B cell (primary cell): ENCODE measurements around the gene SMIM14. TPM values are rescaled to one million over a fixed set of nuclear protein-coding genes. Genes with fewer than 3 reads are reported as not detected.
A peak's percentile ranks its signal among the peaks of the same experiment; 100 is the strongest.

Experiments
- ATAC-seq: fragments of 200-7000 bp; cut with Tn5 transposase; one replicate; pipeline ENCODE4 v1.10.0; 2021; ENCODE audit warnings: low read depth, mild to moderate bottlenecking, moderate number of reproducible peaks, moderate library complexity
- CTCF ChIA-PET: fragments of 350-600 bp; sonication (Branson Sonifier 250); formaldehyde crosslinking; loops from one replicate; lab custom pipeline; 2021; ENCODE audit warnings: antibody characterized with exemption, inconsistent platforms; lab: Charles Lee
- POLR2A ChIA-PET: fragments of 350-600 bp; sonication (Branson Sonifier 250); formaldehyde crosslinking; loops from one replicate; lab custom pipeline; 2021; ENCODE audit warnings: antibody characterized with exemption; lab: Charles Lee
- DNase-seq: peaks from one replicate; pipeline ENCODE4 v3.0.0; 2013
- H2AFZ ChIP-seq: 2 replicates; pipeline ENCODE4 v1.6.1; 2012; ENCODE audit warnings: mild to moderate bottlenecking, low read depth, low read length; ENCODE audit not compliant: insufficient read depth, poor library complexity, severe bottlenecking
- H3K27ac ChIP-seq, 2 donors: 1 replicate in 1 of 2; 2 replicates in 1 of 2; pipeline ENCODE4 v1.5.1; 2012 to 2013; ENCODE audit warnings: low read length in 2 of 2, mild to moderate bottlenecking in 2 of 2, moderate library complexity in 1 of 2
- H3K27me3 ChIP-seq, 4 experiments: fragments of 200-600 bp in 1 of 4; sonication (generic) in 1 of 4; replicated peaks in 1 of 4; 1 replicate in 2 of 4; 2 replicates in 2 of 4; pipeline versions ENCODE4 v1.6.1 to v1.7.0; 2013 to 2016; ENCODE audit warnings: low read length in 3 of 4, mild to moderate bottlenecking in 2 of 4, mixed read lengths in 1 of 4, moderate library complexity in 1 of 4; ENCODE audit not compliant: insufficient read depth in 4 of 4, control insufficient read depth in 3 of 4; ENCODE audit errors: control extremely low read depth in 1 of 4
- H3K36me3 ChIP-seq, 2 experiments: replicated peaks in 1 of 2; 1 replicate in 1 of 2; 2 replicates in 1 of 2; pipeline versions ENCODE4 v1.6.1 to v1.7.1; 2013; ENCODE audit warnings: low read length in 1 of 2; ENCODE audit not compliant: insufficient read depth in 2 of 2, control insufficient read depth in 1 of 2; ENCODE audit errors: control extremely low read depth in 1 of 2, extremely low read depth in 1 of 2
- H3K4me1 ChIP-seq, 2 donors: fragments of 200-600 bp in 1 of 2; sonication (generic) in 1 of 2; 1 replicate in 1 of 2; 2 replicates in 1 of 2; pipeline versions ENCODE4 v1.5.1 to v1.6.1; 2013 to 2017; ENCODE audit warnings: low read length in 2 of 2; ENCODE audit not compliant: control insufficient read depth in 2 of 2, insufficient read depth in 2 of 2
- H3K4me2 ChIP-seq: replicated peaks from 2 replicates; pipeline ENCODE3; 2012; ENCODE audit warnings: mild to moderate bottlenecking, low read depth, low read length; ENCODE audit not compliant: poor library complexity, severe bottlenecking
- H3K4me3 ChIP-seq, 5 experiments: fragments of 200-600 bp in 1 of 5; sonication (generic) in 1 of 5; 1 replicate in 3 of 5; 2 replicates in 2 of 5; pipeline versions ENCODE4 v1.5.1 to v1.7.0; 2011 to 2016; ENCODE audit warnings: low read length in 4 of 5, mild to moderate bottlenecking in 4 of 5, low read depth in 2 of 5, control low read depth in 1 of 5, moderate library complexity in 1 of 5; ENCODE audit not compliant: insufficient read depth in 1 of 5; ENCODE audit errors: control extremely low read depth in 1 of 5, extremely low read depth in 1 of 5
- H3K79me2 ChIP-seq: fragments of 200-600 bp; sonication (generic); one replicate; pipeline ENCODE4 v1.6.0; 2016; ENCODE audit warnings: low read length; ENCODE audit not compliant: control insufficient read depth, insufficient read depth
- H3K9ac ChIP-seq: fragments of 200-600 bp; sonication (generic); 2 replicates; pipeline ENCODE4 v1.6.1; 2017; ENCODE audit warnings: mild to moderate bottlenecking, low read length, moderate library complexity
- H3K9me3 ChIP-seq, 3 donors: one replicate each; pipeline versions ENCODE4 v1.6.1 to v1.7.1; 2013; ENCODE audit warnings: low read length in 2 of 3; ENCODE audit not compliant: control insufficient read depth in 2 of 3, insufficient read depth in 1 of 3; ENCODE audit errors: control extremely low read depth in 1 of 3
- H4K20me1 ChIP-seq: 2 replicates; pipeline ENCODE4 v1.6.0; 2012; ENCODE audit warnings: mild to moderate bottlenecking, low read length; ENCODE audit not compliant: insufficient read depth, control insufficient read depth, poor library complexity, severe bottlenecking
- H3K27ac Mint-ChIP-seq: one replicate; pipeline ENCODE4 v1.8.0; 2021; ENCODE audit warnings: mixed read lengths
- H3K27me3 Mint-ChIP-seq: one replicate; pipeline ENCODE4 v1.8.0; 2021; ENCODE audit warnings: mixed read lengths
- H3K4me1 Mint-ChIP-seq: one replicate; pipeline ENCODE4 v1.8.0; 2021; ENCODE audit warnings: mixed read lengths
- H3K4me3 Mint-ChIP-seq: one replicate; pipeline ENCODE4 v1.8.0; 2021; ENCODE audit warnings: mixed read lengths
- H3K9me3 Mint-ChIP-seq: one replicate; pipeline ENCODE4 v1.8.0; 2022; ENCODE audit warnings: mixed read lengths; ENCODE audit not compliant: insufficient read depth
- EZH2 ChIP-seq: IDR thresholded peaks from 2 replicates; pipeline ENCODE4 v1.6.1; 2012; ENCODE audit warnings: borderline replicate concordance, low read depth, mild to moderate bottlenecking, moderate library complexity, low read length; ENCODE audit not compliant: insufficient read depth, poor library complexity, severe bottlenecking
- WGBS: methylation state at CpG from one replicate; pipeline ENCODE4 v1.1.5; 2013; ENCODE audit warnings: missing lambda C conversion rate; ENCODE audit not compliant: insufficient coverage; 5-methylcytosine and 5-hydroxymethylcytosine counted together
- intact Hi-C: fragments of 100-400 bp; cut with micrococcal nuclease; formaldehyde crosslinking; loops from one replicate; pipeline ENCODE4 v1.10.0; 2022
- polyA plus RNA-seq: library from polyadenylated mRNA; depleted of rRNA; stranded (reverse); fragments of >200 nt; gene quantifications from 2 replicates; pipeline ENCODE4 v1.2.3, GENCODE V29; 2012
- total RNA-seq, 2 donors: library from RNA; stranded (reverse); fragments of 120-200 nt in 1 of 2; gene quantifications; 1 replicate in 1 of 2; 2 replicates in 1 of 2; pipeline versions ENCODE4 v1.2.3 to v1.2.4, GENCODE V29; 2013 to 2022
- TF ChIP-seq, protein P1 (sequence below): fragments of 200-600 bp; IDR thresholded peaks from one replicate; pipeline ENCODE4 v1.8.0; 2022; ENCODE audit warnings: antibody characterized with exemption, mild to moderate bottlenecking

The SMIM14 gene
- total and polyA plus RNA-seq, 2 donors (not counting 1 experiment from before 2014, with no cell fraction given), result 38.9 to 56.0 TPM

DNA sequence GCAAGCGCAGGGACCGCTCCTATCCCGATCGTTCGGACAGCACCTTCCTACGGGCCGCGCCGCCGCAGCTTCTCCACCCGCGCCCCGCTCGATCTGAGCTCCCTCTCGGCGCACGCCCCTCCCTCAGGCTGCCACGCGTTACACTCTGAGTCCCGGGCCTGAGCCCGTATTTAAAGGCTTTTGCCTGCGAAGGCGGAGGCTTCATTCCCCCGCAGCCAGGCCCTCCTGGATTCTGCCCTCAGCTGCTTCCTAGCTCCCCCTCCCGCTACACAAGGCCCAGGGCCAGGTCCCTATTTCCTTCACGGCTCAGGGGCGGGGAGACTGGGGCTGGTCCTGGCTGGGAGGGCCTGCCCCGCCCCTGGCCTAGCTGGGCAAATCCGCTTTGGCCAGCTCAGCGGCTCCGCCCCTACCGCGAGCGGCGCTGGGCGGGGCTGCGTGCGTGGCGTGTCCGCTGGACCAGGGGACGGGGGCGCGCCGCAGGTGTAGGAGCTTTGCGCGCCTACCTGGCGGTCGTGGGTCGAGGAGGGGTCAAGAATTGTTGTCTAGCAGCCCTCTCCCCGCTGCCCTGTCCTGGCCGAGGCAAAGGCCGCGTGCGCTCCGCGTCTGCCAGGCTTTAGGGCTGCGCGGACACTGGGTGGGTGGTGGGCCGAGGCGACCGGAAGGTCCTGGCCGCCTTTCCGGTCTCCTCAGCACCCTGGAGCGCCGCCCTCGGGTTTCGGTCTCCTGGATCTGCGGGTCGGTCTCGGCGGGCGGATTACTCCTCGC lies 111.2 kb downstream of the SMIM14 start, which contains the start of gene UGDH:
TSS of gene UGDH (minus strand) at position 144 of the 765 bp plus-strand sequence. CDS start 5,927 bp downstream, outside the sequence.
- Mint-ChIP-seq H3K9me3 (peaks cover 3% of the 10 kb centered on the region), H3K27me3 (no peaks in the 10 kb centered on the region), H3K4me3 (peak within 1 kb of the TSS; percentile 98), H3K4me1 (peaks cover 21% of the 10 kb centered on the region), H3K27ac (peak within 1 kb of the TSS; percentile 96)
- H3K27ac ChIP-seq, result peak within 1 kb of the TSS; percentile 51 to 86
- POLR2A ChIA-PET, result interaction anchor here (0.5 to 2.2 kb wide), 4 partner anchors 44 to 114 kb away, joined by 3 to 26 read pairs (median 11); partner anchors contain the start of gene SMIM14
- under 1% methylated on average over 73 of the region's 73 CpGs for WGBS
- CTCF ChIA-PET, result interaction anchor here (0.8 to 2.1 kb wide), 9 partner anchors 15 to 447 kb away, joined by 3 to 22 read pairs (median 5); partner anchors contain the start of genes SMIM14 and UBE2K
- ATAC-seq (peak; percentile 99), DNase-seq (peak; percentile 93)
- peak within 1 kb of the TSS; percentile 46 to 98 (median 72) for H3K4me3 ChIP-seq
- H3K4me1 ChIP-seq, result peaks cover 14 to 15% of the 10 kb centered on the region in 2 donors
- H3K36me3 ChIP-seq, result no peaks in the 10 kb centered on the region
- intact Hi-C loops, result loop anchor here (1.0 to 2.0 kb wide), 5 partner anchors 41 to 449 kb away; partner anchors contain the start of gene UBE2K
- no peaks in the 10 kb centered on the region for H4K20me1 ChIP-seq
- no peaks in the 10 kb centered on the region for H3K27me3 ChIP-seq
- peaks cover 41% of the 10 kb centered on the region for H3K79me2 ChIP-seq
- TF ChIP-seq, protein P1, sequence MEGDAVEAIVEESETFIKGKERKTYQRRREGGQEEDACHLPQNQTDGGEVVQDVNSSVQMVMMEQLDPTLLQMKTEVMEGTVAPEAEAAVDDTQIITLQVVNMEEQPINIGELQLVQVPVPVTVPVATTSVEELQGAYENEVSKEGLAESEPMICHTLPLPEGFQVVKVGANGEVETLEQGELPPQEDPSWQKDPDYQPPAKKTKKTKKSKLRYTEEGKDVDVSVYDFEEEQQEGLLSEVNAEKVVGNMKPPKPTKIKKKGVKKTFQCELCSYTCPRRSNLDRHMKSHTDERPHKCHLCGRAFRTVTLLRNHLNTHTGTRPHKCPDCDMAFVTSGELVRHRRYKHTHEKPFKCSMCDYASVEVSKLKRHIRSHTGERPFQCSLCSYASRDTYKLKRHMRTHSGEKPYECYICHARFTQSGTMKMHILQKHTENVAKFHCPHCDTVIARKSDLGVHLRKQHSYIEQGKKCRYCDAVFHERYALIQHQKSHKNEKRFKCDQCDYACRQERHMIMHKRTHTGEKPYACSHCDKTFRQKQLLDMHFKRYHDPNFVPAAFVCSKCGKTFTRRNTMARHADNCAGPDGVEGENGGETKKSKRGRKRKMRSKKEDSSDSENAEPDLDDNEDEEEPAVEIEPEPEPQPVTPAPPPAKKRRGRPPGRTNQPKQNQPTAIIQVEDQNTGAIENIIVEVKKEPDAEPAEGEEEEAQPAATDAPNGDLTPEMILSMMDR, result no peak
- no peak for TF ChIP-seq EZH2
- H3K4me2 ChIP-seq, result peak within 1 kb of the TSS; percentile 92
- H3K9me3 ChIP-seq, result peaks cover 1 to 13% (median 3%) of the 10 kb centered on the region in 3 donors
- H2AFZ ChIP-seq, result peak within 1 kb of the TSS; percentile 95
- H3K9ac ChIP-seq, result peak within 1 kb of the TSS; percentile 84
